ENCODE results near the gene FOCAD.

Gene FOCAD

DNA sequence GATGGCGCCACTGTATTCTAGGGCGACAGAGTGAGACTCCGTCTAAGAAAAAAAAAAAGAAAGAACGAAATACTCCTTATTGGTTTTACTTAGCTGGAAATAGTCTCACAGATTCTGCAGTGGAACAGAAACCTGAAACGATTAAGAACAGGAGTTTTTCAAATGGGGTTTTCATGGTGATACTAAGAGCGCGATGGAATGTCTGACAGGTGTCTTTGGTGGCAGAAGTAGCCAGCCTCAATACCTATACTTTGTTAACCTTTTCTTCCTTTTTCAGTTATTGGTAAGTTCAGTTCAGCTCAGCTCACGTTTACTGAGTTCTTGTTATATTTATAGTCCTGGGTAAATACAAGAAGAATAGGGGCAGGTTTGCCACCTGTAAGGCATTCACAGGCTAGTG lies 123.9 kb downstream of the FOCAD start:
- no peak for DNase-seq

DNA sequence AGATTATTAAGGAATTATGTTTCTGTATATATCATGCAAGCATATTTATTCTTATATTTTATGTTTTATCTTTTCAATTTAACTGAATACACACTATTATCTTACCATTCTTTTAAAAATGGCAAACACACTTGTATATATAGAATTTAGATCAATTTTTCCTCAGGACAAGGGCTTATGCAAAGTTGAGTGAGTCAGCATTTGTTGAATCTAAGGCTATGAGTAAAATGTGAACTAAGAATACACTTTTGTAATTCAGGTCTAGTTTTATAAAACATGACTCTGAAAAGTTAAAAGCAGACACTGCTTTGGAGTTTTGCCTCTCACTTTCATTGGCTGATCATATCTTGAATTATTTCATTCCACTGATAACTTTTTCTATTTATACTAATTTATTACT lies 127.8 kb downstream of the FOCAD start:
- no peak for DNase-seq

DNA sequence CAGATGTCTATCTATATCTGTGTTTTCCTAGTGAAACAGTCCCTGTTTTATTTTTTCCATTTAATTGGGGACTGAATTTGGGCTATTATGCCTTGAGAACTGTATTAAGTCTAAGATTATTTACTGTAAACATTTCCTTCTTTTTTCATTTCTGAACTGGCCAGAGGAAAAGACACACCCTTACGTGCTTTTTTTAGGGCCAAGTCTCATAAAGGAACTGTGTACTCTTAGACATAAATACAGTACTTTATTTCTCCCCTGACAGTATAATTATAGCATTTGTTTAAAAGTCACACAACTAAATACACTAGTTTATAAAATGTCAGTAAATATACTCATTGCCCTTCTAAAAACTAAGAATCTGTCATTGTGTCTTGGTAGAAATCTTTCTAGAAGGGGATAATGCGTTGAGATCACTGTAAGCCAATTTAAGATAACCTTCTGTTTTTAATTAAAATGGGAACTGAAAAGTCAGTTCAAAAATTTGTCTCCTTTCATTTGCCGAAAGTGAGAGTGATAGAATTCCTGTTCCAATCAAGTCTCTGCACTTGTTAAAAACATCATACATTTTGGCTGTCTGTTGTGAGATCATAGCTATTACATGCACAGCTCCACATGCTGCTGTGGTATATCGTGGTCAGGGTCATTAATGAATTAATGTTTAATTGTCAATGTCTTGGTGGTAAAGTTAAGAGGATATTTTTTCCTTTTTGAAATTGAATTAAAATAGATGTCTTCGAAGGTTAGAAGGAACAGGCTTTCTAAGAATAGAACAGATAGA lies 132.1 kb downstream of the FOCAD start:
- DNase-seq, result no peak

DNA sequence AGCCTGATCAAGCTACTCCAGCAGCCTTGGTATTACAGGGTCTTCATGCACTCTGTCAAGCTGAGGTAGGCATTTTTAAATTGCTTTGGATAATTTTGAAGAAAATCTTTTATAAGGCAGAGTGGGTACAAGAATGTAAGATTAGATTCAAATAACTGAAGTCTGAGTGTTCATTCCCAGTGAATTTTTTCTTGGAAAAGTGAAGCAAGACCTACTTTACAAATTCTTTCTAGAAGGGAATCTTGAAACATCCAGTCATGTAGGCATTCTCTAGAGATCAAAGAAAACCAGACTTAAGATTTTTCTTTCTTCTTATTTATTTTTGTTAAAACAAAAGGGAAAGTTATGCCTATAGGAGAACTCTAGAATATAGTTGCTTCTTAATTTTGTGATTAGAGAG lies 139.0 kb downstream of the FOCAD start:
- DNase-seq, result no peak

DNA sequence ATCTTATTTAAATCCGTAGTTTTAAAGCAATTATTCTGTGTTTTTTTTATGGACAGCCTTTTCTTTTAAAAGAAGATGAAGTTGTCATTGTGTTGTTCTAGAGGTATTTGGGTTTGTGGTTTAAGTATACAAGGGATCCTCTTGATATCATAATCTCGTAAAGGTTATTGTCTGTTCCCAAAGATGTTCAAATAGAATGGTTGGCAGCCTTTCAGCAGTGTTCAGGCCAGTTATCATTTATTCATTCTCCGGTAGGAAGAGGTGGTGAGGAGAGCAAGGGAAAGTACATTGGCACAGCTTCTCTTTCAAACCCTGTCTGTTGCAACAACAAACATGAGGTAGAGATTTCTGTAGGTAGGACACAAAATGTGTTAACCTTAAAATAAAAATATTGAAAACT lies 147.0 kb downstream of the FOCAD start:
- no peak for DNase-seq

DNA sequence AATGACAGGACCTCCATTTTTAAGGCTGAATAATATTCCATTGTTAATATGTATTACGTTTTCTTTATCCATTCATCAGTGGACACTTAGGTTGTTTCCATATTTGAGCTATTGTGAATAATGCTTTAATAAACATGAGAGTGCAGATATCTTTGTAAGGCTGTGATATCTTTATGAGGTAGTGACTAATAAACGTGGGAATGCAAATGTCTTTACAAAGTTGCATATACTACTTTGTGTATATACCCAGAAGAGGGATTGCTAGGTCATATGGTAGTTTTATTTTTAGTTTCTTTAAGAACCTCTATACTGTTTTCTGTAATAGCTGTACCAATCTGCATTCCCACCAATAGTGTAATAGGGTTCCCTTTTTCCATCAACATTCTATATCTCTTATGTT lies 148.7 kb downstream of the FOCAD start:
- no peak for DNase-seq

DNA sequence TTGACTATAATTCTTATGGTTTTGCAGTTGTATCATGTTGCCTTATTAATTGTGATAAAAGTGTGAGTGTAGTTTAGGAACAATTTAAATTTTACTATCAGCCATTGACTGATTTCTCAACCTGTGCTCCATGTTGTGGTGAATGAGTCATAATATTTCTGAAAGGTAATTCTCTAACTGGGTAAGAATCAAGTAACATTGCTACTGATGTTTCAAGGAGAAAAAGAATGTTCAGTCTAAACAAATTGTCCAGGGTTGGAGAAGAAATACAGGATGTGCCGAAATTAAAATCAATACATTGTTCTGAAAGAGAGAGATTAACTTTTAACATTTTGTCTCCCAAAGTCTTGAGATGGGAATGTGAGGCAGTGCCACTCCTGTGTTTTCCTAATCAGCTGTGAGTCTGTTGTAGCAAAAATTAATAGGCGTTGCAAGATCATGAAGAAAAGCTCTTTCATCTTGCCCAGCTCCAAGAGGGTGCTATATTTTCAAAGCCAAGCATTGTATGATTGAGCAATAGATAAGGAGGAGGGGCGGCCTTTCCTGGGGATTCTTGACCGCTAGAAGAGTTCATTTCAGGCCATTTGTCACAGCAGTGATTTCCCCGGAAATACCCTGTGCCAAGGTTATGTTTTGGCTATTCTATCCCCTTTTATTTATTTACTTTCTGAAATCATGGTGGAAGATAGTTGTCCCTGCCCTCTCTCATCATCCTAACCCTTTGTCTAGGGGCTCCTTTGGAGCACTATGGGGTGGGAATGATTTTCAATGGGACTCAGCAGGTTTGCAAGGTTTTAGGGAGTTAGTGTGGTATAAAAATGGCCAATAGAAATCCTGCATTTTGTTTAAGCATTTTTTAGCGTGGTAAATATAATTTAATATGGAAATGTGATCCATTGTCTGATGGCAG lies 151.6 kb downstream of the FOCAD start:
- no peak for DNase-seq

DNA sequence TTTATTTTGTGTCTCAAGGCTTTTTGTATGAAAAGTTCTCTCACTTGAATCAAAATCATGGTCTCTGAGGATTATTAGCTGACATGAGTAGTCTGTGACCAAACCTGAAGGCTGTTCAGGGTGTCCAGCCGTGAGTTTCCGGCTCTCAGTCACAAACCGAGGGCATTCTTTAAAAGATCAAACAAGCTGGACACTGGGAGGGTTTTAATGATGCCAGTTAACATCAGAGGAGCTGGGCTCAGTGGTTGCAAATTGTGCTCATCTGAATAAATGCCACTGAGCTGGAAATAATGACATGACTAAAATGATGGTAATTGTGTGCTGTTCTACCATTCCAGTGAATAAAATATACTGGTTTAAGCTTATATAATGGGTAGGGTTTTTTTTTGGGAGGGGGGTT lies 153.1 kb downstream of the FOCAD start:
- DNase-seq, result no peak

DNA sequence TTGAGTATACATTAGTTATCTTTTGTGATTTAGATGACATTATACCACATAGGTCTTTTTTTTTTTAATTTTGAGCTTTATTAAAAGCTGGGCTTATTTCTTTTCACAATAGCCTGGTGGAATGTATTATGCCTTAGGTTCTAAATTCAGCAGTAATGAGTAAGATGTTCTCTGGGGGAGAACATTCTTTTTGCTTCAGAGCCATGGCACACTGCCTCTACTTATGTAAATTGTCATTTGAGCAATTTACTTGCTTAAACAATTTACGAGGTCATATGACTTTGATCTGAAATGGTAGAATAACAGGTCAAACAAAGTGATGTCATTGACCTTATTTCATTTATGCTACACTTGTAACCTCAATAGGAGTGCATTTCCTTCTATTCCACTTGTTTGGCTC lies 154.2 kb downstream of the FOCAD start:
- no peak for DNase-seq

DNA sequence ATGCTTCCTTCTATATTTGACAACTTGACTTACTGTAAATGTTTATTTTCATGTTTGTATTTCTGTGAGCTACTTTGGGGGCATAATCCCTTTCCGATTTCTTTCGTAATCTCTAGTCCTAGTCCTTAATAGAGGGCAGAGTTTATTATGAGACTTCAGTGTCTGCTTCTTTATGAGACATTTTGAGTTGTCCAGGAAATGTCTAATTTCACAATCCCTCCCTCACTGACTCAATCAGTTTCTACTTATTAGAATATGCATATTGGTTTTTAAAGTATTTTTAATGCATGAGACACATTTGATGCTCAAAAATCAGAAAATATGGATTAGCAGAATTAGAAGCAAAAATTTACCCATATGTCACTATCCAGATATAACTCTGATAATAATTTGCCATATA lies 160.9 kb downstream of the FOCAD start:
- DNase-seq, result no peak

DNA sequence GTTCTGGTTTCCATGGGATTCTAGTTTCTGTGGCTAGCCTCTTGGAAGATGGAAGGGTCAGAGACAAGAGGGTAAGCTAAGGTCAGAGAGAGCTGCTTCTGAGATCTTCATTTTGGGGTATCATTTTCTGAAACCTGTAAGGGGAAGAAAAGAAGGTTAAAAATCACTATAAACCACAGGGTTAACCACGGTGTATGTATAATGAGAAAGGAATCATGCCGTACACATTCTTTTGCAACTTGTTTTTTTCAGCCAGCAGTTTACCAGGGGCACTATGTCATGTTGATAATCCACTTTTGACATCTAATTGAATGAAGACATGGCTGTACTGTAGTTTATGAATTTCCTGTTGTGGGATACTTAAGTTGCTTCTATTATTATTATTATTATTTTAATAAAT lies 164.4 kb downstream of the FOCAD start:
- DNase-seq, result no peak

DNA sequence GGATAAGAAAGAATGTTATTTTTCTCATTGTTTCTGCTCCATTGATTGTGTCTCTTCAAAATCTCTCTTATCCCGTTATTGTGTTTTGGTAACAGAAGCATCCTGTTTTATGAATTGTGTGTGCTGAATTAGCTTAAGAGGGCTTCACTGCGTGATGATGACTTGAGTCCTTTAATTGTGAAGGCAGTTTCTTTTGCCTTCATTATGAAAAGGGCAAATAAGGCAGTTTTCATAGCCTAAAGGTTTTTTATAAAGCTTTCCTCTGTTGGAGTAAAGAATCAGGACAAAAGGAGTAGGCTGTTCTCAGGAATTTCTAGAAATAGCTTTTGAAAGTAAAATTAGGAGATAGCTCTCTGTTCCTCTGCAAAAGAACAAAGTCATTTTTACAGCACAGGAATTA lies 169.8 kb downstream of the FOCAD start:
- no peak for DNase-seq

DNA sequence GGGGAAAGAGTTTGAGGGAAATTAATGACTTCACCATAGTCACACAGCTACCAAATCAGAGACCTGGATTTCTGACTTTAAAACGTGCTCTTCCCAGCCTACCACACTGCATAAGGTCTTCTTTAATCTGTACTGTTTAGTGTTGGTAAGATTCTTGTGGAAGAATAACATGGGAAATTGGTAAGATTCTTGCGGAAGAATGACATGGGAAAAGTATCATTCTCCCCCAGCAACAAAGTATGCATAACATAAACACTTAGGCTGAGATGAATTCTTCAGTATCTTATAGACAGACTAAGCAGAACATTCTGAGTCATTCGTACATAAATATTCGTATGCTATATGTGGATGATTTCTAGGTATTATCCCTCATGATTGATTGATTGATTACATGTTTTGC lies 170.4 kb downstream of the FOCAD start:
- no peak for DNase-seq

DNA sequence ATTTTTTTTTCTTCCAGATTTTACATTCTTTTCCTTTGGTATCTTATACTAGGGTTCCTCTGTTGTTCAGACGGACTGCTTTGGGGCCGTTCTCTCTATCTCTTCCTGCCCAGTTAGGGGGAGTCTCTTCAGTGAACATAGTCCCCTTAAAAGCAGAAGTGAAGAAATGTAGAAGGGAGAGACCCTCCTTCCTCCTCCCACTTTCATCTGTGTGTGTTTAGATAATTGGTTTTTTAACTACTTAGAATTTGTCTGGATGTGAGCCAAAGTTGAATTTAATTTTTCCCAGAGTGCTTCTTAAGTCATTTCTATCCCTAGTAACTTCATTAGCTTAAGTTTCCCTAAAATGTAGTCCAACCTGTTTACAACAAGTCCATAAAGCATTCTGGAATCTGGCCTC lies 179.9 kb downstream of the FOCAD start:
- DNase-seq, result no peak

DNA sequence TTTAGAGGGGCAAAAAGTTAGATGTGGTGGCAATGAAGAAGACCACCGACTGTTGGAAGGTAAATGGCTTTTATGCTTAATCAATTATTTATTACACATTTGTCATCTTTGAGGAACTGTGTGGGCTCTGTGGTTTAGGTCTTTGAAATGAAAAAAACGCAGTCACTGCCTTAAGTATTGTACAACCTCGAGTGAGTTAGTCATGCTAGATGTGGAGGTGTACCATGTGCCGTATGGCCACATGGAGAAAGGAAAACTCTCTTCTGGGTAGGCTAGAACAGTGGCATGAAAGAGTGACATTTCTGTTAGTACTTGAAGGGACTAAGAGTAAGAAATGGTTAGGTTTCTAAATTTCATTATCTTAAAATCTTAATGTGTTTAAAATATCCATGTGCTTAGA lies 181.3 kb downstream of the FOCAD start:
- no peak for DNase-seq

DNA sequence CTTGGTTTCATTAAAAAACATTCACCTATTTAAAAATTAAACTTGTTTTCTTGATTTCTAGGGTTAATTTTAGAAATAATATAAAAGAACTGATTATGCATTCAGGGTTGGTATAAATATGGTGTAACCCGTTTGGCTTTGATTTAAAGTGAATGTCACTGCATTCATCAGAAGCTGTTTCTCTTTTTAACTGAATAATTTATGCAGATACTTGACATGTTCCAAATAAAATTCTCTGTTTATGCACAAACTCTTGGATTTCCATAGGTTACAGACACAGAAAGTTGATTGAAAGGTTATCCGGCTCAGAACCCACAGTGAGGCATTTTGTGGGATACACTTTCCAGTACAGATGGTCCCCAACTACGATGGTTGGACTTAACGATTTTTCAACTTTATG lies 186.1 kb downstream of the FOCAD start:
- DNase-seq, result no peak

DNA sequence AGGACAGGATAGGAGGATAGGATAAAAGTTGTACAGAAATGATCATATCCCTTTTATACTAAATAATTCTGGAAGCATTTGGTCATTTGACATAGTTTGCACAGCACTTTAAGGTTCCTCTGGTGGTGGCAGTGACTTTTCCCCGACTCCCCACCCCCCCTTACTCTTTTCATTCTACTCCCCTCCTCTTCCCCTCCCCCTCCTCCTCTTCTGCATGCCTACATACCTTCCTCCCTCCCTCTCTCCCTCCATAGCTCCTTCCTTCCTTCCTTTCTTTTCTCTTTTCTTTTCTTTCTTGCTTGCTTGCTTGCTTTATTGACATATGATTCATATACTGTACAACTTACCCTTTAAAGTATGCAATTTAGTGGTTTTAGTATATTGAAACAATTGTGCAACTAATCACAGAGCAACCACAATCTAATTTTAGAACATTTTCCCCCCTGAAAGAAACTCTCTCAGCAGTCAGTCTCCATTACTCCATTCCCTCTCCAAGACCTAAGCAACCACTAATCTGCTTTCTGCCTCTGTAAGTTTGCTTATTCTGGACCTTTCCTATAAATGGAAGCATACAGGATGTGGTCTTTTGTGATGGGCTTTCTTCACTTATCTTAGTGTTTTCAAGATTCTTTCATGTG lies 188.4 kb downstream of the FOCAD start:
- DNase-seq, result no peak

DNA sequence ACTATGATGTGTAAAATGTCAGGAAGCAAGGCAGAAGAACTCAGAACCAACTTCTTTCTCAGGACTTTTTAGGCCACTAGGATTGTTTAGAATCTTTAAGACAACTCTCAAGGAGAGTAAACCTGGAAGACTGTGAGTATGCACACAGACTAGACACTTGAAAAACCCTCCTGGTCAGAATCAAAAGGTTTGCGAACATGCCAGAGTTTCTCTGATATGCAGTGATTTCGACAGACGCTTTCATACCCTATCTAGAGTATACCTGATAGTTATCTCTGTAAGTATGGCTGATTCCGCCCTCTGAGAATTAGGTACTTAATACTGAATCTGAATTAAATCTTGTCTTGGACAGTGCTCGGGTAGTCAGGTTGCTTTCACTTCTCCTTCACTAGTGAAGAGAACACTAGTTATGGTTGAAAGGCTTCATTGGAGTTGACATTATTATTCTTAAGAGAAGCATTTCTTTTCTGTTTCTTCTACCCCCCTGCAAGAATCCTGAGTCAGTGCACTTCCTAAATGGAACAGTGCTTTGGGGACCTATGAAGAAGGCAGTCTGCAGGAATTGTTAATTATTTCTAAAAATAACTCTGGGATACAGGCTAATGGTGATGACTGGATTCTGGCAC lies 189.3 kb downstream of the FOCAD start:
- DNase-seq, result no peak

DNA sequence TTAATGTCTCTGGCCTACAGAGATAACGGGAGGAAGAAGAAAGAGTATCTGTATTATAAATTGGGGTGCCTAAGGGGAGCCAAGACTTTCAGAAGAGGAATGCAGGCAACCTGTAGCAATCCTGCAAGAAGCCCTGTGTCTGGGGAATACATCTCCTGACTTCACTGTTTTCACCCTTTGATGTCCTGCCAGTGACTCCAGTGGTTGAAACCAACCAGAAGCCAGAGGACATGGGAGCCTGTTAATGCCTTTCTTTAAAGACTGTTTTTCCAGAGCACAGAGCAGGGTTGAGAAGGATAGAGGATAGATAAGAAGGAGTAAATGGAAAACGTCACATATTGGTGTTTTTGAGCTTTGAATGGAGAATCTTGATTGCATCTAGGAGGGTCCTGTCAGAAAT lies 196.2 kb downstream of the FOCAD start:
- DNase-seq, result no peak

DNA sequence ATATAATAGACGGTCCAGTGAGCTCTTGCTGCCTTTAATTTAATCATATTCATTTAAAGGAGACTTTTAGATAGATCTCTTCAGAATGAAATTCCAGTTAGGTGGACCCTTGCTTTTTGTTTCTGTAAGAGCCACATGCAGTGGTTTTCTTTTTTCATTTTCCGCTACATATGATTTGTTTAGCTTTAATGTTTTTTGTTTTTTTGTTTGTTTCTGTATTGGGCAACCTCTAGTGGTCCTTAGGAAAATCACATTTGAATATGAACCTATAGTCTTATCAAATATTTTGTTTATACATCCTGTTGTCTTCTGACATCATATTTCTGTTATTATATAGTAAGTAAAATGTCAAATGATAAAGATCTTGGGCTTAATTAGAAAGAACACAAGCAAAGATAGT lies 196.6 kb downstream of the FOCAD start:
- no peak for DNase-seq

DNA sequence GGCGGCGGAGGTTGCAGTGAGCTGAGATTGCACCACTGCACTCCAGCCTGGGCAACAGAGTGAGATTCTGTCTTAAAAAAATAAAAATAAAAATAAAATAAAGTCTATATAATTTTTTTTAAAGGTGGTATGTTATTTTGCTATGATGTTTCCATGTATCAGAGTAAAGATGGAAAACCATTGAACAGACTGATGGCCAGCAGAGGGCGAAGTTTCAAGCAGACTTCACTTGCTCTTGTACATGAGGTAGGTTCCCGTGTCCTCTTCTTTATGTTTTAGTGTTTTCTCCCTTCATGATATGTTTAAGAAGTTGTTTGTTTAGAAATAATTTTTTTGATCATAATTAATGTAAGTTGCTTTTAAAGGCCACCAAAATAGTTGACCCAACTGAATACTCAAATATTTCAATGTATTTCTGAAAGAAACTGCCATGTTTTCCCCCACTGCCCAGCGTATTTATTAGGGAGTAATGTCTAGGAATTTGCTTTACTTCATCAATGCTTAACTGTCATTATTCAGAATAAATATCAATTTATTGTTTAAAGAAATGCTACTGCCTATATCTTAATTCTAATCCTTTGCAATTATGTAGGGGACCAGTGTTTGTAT lies 201.0 kb downstream of the FOCAD start:
- DNase-seq, result peak; percentile 44

DNA sequence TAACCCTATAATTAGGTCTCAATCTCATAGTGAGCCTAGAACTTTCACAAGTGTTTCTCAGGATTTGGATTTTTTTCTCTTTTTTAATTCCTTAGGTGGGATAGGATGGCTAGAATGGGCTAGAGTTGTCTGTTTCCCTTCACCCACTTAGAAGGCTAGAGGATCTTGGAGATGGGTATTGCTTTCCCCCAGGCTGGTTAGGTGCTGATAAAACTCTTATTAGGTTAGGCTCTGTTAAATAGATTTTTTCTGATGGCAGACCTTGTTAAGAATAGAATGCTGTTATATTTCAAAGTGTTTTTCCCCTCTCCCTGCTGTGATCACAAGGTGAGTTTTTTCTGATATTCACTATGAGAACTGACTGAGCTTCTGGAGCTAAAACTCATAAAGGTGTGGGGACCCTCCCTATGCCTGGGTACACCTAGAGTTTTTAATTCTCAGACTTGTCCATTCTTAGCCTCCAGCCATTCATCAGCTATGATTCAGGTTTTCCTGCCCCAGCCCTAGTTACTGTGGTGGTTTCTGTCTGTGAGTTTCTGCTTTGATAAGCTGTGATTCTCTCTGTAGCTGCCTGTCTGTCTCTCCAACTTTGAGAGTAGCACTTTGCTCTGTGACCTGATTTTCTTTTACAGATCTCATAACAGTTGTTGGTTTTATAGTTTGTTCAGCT lies 215.0 kb downstream of the FOCAD start:
- DNase-seq, result no peak

Measured in activated CD4-positive, alpha-beta T cell treated with anti-CD3 and anti-CD28 coated beads for 1 hour (primary cell).